GM12878 (cell line): ENCODE data around the gene MIOS. TPM values are rescaled to one million over a fixed set of nuclear protein-coding genes. Genes with fewer than 3 reads are reported as not detected.

Experiments
- ATAC-seq: fragments of 200-7000 bp; cut with Tn5 transposase; 3 replicates; pipeline ENCODE4 v1.9.1; 2020; ENCODE audit warnings: mild to moderate bottlenecking, moderate library complexity
- BruUV-seq: library from RNA; stranded (reverse); fragments of 400-500 nt; replicated peaks from 2 replicates; lab custom pipeline; 2021; lab: Mats Ljungman, UMichigan
- CTCF ChIA-PET: fragments of 300-600 bp; sonication (Branson Sonifier 250); formaldehyde crosslinking; extraction: SDS; loops from one replicate; lab custom pipeline; 2021; ENCODE audit warnings: inconsistent platforms; lab: Yijun Ruan, JAX
- POLR2A ChIA-PET: fragments of 350-600 bp; formaldehyde crosslinking; extraction: SDS; loops from one replicate; lab custom pipeline; 2021; ENCODE audit warnings: inconsistent platforms; lab: Charles Lee
- RAD21 ChIA-PET: fragments of 300-600 bp; sonication (Branson Sonifier 250); formaldehyde crosslinking; loops from one replicate; lab custom pipeline; 2023; ENCODE audit warnings: antibody characterized with exemption; ENCODE audit not compliant: unreplicated experiment; lab: Charles Lee
- SMC1A ChIA-PET: fragments of 300-600 bp; sonication (Branson Sonifier 250); formaldehyde crosslinking; loops from one replicate; lab custom pipeline; 2023; ENCODE audit not compliant: unreplicated experiment, uncharacterized antibody; lab: Charles Lee
- DNase-seq: peaks from one replicate; pipeline ENCODE4 v3.0.0-alpha.2; 2011; ENCODE audit warnings: low read depth, low spot score
- FAIRE-seq: peaks from 3 replicates; lab custom pipeline; 2011; peaks lifted over from hg19 to GRCh38; lab: Jason Lieb, UNC
- H2AFZ ChIP-seq: 2 replicates; pipeline ENCODE4 v1.6.0; 2011; ENCODE audit warnings: low read depth, low read length, control low read depth; ENCODE audit not compliant: control insufficient read depth
- H3K27ac ChIP-seq: 2 replicates; pipeline ENCODE4 v1.5.1; 2011; ENCODE audit warnings: control low read depth; ENCODE audit not compliant: control insufficient read depth, insufficient read depth
- H3K27me3 ChIP-seq, 2 experiments: replicated peaks in 1 of 2; 2 replicates each; pipeline versions ENCODE4 v1.6.0 to v1.6.1; 2011; ENCODE audit warnings: low read length in 1 of 2; ENCODE audit not compliant: control insufficient read depth in 2 of 2, insufficient read depth in 2 of 2
- H3K36me3 ChIP-seq, 2 experiments: 2 replicates each; pipeline ENCODE4 v1.5.1; 2011; ENCODE audit warnings: low read length in 1 of 2; ENCODE audit not compliant: control insufficient read depth in 2 of 2, insufficient read depth in 2 of 2
- H3K4me1 ChIP-seq: 2 replicates; pipeline ENCODE4 v1.6.1; 2011; ENCODE audit warnings: mild to moderate bottlenecking, low read length, moderate library complexity, mixed read lengths; ENCODE audit not compliant: control insufficient read depth, insufficient read depth
- H3K4me2 ChIP-seq: 2 replicates; pipeline ENCODE4 v1.6.0; 2011; ENCODE audit warnings: control low read depth; ENCODE audit not compliant: control insufficient read depth, insufficient read depth
- H3K4me3 ChIP-seq: fragments of 200-600 bp; sonication (generic); 2 replicates; pipeline ENCODE4 v1.5.1; 2016
- H3K79me2 ChIP-seq: 2 replicates; pipeline ENCODE4 v1.6.0; 2011; ENCODE audit warnings: low read length; ENCODE audit not compliant: control insufficient read depth, insufficient read depth
- H3K9ac ChIP-seq: 2 replicates; pipeline ENCODE4 v1.8.0; 2011; ENCODE audit warnings: low read length, control low read depth, mixed read lengths; ENCODE audit not compliant: control insufficient read depth, insufficient read depth
- H3K9me3 ChIP-seq: replicated peaks from 3 replicates; pipeline ENCODE4 v1.5.1; 2011; ENCODE audit warnings: mild to moderate bottlenecking, low read length; ENCODE audit not compliant: control insufficient read depth, insufficient read depth
- H4K20me1 ChIP-seq: 2 replicates; pipeline ENCODE4 v1.6.0; 2011; ENCODE audit not compliant: control insufficient read depth, insufficient read depth
- CEBPB ChIP-seq, 2 experiments: fragments of 150-350 bp in 1 of 2; IDR thresholded peaks; 2 replicates each; pipeline ENCODE4 v1.6.1; 2012 to 2014; ENCODE audit warnings: low read depth in 2 of 2, low read length in 2 of 2, borderline replicate concordance in 1 of 2, inconsistent platforms in 1 of 2
- EP300 ChIP-seq, 2 experiments: fragments of 150-350 bp in 1 of 2; IDR thresholded peaks; 2 replicates each; pipeline ENCODE4 v1.6.1; 2011 to 2012; ENCODE audit warnings: low read depth in 2 of 2, low read length in 2 of 2, borderline replicate concordance in 1 of 2, improper control_type of control experiment in 1 of 2, inconsistent platforms in 1 of 2; ENCODE audit not compliant: control insufficient read depth in 1 of 2
- FOXK2 ChIP-seq: fragments of 450-650 bp; IDR thresholded peaks from 2 replicates; pipeline ENCODE4 v1.6.1; 2017; ENCODE audit warnings: mild to moderate bottlenecking, moderate library complexity
- FOXM1 ChIP-seq: IDR thresholded peaks from 2 replicates; pipeline ENCODE4 v1.6.1; 2012; ENCODE audit warnings: low read depth, mild to moderate bottlenecking, inconsistent platforms, low read length, moderate library complexity
- NFYB ChIP-seq: IDR thresholded peaks from 2 replicates; pipeline ENCODE4 v1.6.1; 2011; ENCODE audit warnings: low read depth, mild to moderate bottlenecking, low read length, improper control_type of control experiment, moderate library complexity; ENCODE audit not compliant: insufficient read depth
- RAD21 ChIP-seq: IDR thresholded peaks from 2 replicates; pipeline ENCODE4 v1.6.1; 2011; ENCODE audit warnings: mild to moderate bottlenecking, low read depth, low read length, moderate library complexity; ENCODE audit not compliant: insufficient read depth
- RELA ChIP-seq: fragments of 450-650 bp; IDR thresholded peaks from 2 replicates; pipeline ENCODE4 v1.8.0; 2014; ENCODE audit warnings: borderline replicate concordance; ENCODE audit not compliant: partially characterized antibody
- RUNX3 ChIP-seq: IDR thresholded peaks from 2 replicates; pipeline ENCODE4 v1.6.1; 2012; ENCODE audit warnings: low read length, inconsistent platforms
- SMC3 ChIP-seq: IDR thresholded peaks from 2 replicates; pipeline ENCODE4 v1.6.1; 2011; ENCODE audit warnings: low read length, improper control_type of control experiment, borderline replicate concordance
- SPI1 ChIP-seq: IDR thresholded peaks from 2 replicates; pipeline ENCODE4 v1.6.1; 2011; ENCODE audit warnings: low read depth, mild to moderate bottlenecking, low read length, moderate library complexity, borderline replicate concordance; ENCODE audit not compliant: insufficient read depth
- YY1 ChIP-seq: IDR thresholded peaks from 2 replicates; pipeline ENCODE4 v1.6.1; 2011; ENCODE audit warnings: low read depth, mild to moderate bottlenecking, low read length
- ZNF274 ChIP-seq: IDR thresholded peaks from one replicate; pipeline ENCODE4 v1.8.0; 2011; ENCODE audit not compliant: insufficient read length, insufficient read depth
- WGBS: methylation state at CpG from one replicate; pipeline ENCODE4 v1.1.6; 2016; ENCODE audit warnings: low lambda C conversion rate; ENCODE audit not compliant: insufficient replicate concordance, insufficient coverage; ENCODE audit errors: missing lambda C conversion rate; 5-methylcytosine and 5-hydroxymethylcytosine counted together
- in situ Hi-C: fragments of 300-500 bp; cut with MboI; formaldehyde crosslinking; loops from 9 replicates; pipeline ENCODE4 v1.14.3; 2018; ENCODE audit warnings: mixed read lengths
- intact Hi-C: fragments of 100-400 bp; cut with micrococcal nuclease; formaldehyde crosslinking; loops from one replicate; pipeline ENCODE4 v1.14.2; 2022; ENCODE audit not compliant: unreplicated experiment
- polyA plus RNA-seq, 11 experiments: library from polyadenylated mRNA; depleted of rRNA in 4 of 11; unstranded in 6 of 11; stranded (reverse) in 5 of 11; fragments of >200 nt; fragmentation: Nextera tagmentation in 4 of 11; fragmentation: Illumina TruSeq in 1 of 11; extraction: Ambion mirVana in 4 of 11; extraction: Trizol in 1 of 11; gene quantifications; 1 replicate in 1 of 11; 2 replicates in 10 of 11; pipeline versions ENCODE4 v1.2.1 to v1.2.3, GENCODE V29; 2011 to 2016; ENCODE audit warnings: inconsistent platforms in 2 of 11, missing spikeins in 2 of 11, low read depth in 1 of 11
- total RNA-seq, 4 experiments: library from RNA; depleted of rRNA in 3 of 4; stranded (reverse); fragments of >200 nt in 3 of 4; fragmentation: Illumina TruSeq in 1 of 4; extraction: Trizol in 1 of 4; gene quantifications; 2 replicates each; pipeline versions ENCODE4 v1.2.1 to v1.2.3, GENCODE V29; 2013 to 2021
- TF ChIP-seq, protein P1 (sequence below), 3 experiments: IDR thresholded peaks in 2 of 3; conservative IDR thresholded peaks in 1 of 3; 2 replicates each; pipeline ENCODE4 v1.5.1; 2011; ENCODE audit warnings: low read depth in 3 of 3, low read length in 3 of 3, mild to moderate bottlenecking in 3 of 3, control low read depth in 2 of 3, moderate library complexity in 2 of 3, inconsistent platforms in 1 of 3, mixed read lengths in 1 of 3; ENCODE audit not compliant: control insufficient read depth in 2 of 3, insufficient read depth in 1 of 3; ENCODE audit errors: extremely low read depth in 1 of 3

MIOS gene
- total and polyA plus RNA-seq, 10 of the 15 experiments (the other 5 are each of a cell fraction or from before 2014, with no cell fraction given): 13.1 to 94.9 (median 54.2) TPM

DNA sequence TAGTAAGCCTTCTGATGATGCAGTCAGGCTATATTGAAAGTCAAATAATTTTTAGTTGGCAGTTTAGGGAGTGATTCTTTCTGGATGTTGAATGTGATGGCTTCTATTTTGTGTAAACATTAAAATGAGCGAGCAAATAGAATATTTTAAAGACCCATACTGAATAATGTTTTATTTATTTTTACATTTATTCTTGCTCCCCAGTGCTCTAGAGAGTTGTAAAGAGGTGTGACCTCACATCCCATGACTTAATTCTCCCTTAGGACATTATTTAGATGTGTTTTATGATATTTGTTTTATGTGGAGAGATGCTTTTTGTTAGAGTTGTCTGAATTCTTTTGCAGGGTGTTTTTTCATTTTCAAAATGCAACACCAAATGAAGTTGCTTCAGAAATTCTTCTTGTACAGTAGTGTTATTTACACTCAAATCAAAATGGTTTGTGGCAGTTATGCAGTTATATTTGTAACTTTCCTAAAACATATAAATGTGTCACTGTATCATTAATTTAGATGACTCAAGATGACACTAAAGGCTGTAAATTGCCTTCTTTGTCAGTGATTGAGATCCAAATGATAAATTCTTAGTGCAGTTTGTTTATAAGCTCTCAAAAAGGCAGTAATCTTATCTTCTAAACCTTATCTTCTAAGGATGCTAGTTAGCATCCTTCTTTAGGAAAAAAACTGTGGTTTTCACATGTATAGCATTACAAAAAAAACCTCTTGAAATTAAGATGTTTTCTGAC is 86.3 kb downstream of the MIOS start:
- H3K4me1 ChIP-seq: no peaks in the 10 kb centered on the region
- no peak overlapping the region for H3K4me2 ChIP-seq
- H3K4me3 ChIP-seq: no peak overlapping the region
- intact Hi-C loops: no loop called here
- BruUV-seq: no TSS peak
- H3K27me3 ChIP-seq: no peaks in the 10 kb centered on the region
- no peak for ATAC-seq
- in situ Hi-C loops: no loop called here
- CTCF ChIA-PET: interaction anchor here (1.4 kb wide), 1 partner anchor 12 kb away, joined by 5 read pairs; the partner anchor contains the start of gene UMAD1
- no peak overlapping the region for H3K27ac ChIP-seq
- RAD21 ChIA-PET: interaction anchor here (1.2 kb wide), 1 partner anchor 108 kb away, joined by 3 read pairs; no protein-coding TSS in a partner anchor
- POLR2A ChIA-PET: no interaction called here
- SMC1A ChIA-PET: interaction anchor here (1.0 to 1.4 kb wide), 2 partner anchors 10 to 12 kb away, joined by 4 to 7 read pairs; partner anchors contain the start of gene UMAD1
- TF ChIP-seq FOXK2 (no peak), SPI1 (no peak), CEBPB (IDR thresholded peaks at IDR 0.05; ENCODE audit: borderline replicate concordance in 1 of 2, low read depth in 2 of 2, low read length in 2 of 2) (no peak), ZNF274 (no peak), FOXM1 (no peak)
- FAIRE-seq: no peak
- H3K79me2 ChIP-seq: no peaks in the 10 kb centered on the region; the same call in 1 of the 2 replicates
- H3K9me3 ChIP-seq: no peaks in the 10 kb centered on the region
- no peaks in the 10 kb centered on the region for H4K20me1 ChIP-seq
- DNase-seq: no peak
- H3K9ac ChIP-seq: no peak overlapping the region
- H3K36me3 ChIP-seq: no peaks in the 10 kb centered on the region
- no peak overlapping the region for H2AFZ ChIP-seq
- WGBS: 95% methylated on average over 1 of the region's 1 CpG

DNA sequence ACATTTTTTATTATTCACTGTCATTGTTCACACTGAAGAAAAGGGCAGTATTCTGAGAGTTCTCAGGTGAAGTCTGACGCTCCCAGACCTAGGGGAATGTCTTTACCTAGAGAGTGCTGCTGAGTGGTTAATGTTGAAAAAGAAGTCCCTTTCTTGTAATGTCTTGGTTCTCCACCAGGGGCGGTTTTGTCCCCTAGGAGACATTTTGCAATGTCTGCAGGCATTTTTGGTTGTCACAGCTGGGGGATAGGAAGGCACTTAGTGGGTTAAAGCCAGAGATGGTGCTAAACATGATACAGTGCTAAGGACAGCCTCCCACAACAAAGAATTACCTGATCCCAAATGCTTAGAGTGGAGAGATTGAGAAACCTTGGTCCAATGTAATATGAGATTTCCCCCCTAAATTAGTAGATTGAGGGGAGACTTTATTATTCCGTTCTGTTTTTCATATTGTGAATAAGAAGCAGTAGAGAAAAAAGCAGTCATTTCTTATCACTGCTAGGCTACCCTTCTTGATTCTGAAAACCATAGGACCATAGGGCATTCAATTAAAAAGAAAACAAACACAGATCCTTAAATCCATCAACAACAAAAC is 87.0 kb downstream of the MIOS start:
- H3K27me3 ChIP-seq: no peaks in the 10 kb centered on the region
- RAD21 ChIA-PET: no interaction called here
- no peaks in the 10 kb centered on the region for H3K9me3 ChIP-seq
- BruUV-seq: no TSS peak
- no peak overlapping the region for H3K27ac ChIP-seq
- no peaks in the 10 kb centered on the region; the same call in 1 of the 2 replicates for H3K79me2 ChIP-seq
- TF ChIP-seq RAD21: peak; percentile 38; the same call in 1 of the 2 replicates
- TF ChIP-seq SMC3: peak; percentile 33; the same call in 1 of the 2 replicates
- no peak for TF ChIP-seq RUNX3
- TF ChIP-seq RELA: no peak
- peak; percentile 79 for TF ChIP-seq YY1
- TF ChIP-seq EP300 (IDR thresholded peaks at IDR 0.05; ENCODE audit: borderline replicate concordance in 1 of 2, control insufficient read depth in 1 of 2, low read depth in 2 of 2, low read length in 2 of 2): no peak
- TF ChIP-seq, protein P1, sequence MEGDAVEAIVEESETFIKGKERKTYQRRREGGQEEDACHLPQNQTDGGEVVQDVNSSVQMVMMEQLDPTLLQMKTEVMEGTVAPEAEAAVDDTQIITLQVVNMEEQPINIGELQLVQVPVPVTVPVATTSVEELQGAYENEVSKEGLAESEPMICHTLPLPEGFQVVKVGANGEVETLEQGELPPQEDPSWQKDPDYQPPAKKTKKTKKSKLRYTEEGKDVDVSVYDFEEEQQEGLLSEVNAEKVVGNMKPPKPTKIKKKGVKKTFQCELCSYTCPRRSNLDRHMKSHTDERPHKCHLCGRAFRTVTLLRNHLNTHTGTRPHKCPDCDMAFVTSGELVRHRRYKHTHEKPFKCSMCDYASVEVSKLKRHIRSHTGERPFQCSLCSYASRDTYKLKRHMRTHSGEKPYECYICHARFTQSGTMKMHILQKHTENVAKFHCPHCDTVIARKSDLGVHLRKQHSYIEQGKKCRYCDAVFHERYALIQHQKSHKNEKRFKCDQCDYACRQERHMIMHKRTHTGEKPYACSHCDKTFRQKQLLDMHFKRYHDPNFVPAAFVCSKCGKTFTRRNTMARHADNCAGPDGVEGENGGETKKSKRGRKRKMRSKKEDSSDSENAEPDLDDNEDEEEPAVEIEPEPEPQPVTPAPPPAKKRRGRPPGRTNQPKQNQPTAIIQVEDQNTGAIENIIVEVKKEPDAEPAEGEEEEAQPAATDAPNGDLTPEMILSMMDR (IDR thresholded peaks at IDR 0.05 in 2 of 3, conservative IDR thresholded peaks at IDR 0.05 in 1 of 3; ENCODE audit: control insufficient read depth in 2 of 3, extremely low read depth in 1 of 3, insufficient read depth in 1 of 3, low read depth in 3 of 3, low read length in 3 of 3): peak; percentile 48 to 67 (median 54)
- no peak for TF ChIP-seq NFYB
- TF ChIP-seq, all 136 proteins: peak for 4
- H3K36me3 ChIP-seq: no peaks in the 10 kb centered on the region
- WGBS: 64% methylated on average over 3 of the region's 3 CpGs
- ChIA-PET SMC1A (no interaction called here), POLR2A (no interaction called here), CTCF (interaction anchor here (1.4 kb wide), 1 partner anchor 13 kb away, joined by 5 read pairs; the partner anchor contains the start of gene UMAD1)
- no peaks in the 10 kb centered on the region for H4K20me1 ChIP-seq
- intact Hi-C loops (no loop called here), in situ Hi-C loops (no loop called here)
- FAIRE-seq (no peak), DNase-seq (peak; percentile 4), ATAC-seq (peak; percentile 86)
- H3K4me2 ChIP-seq: no peak overlapping the region
- H3K9ac ChIP-seq: no peak overlapping the region
- H3K4me3 ChIP-seq: no peak overlapping the region
- no peak overlapping the region for H2AFZ ChIP-seq
- H3K4me1 ChIP-seq: no peaks in the 10 kb centered on the region
